ENCODE results near the gene THRB. TPM values are rescaled to one million over a fixed set of nuclear protein-coding genes. Genes with fewer than 3 reads are reported as not detected.

THRB gene
- total and polyA plus RNA-seq, 2 donors (not counting 3 experiments of a cell fraction or from before 2014, with no cell fraction given), result 0.06 TPM; not detected in 1

- TF ChIP-seq POLR2AphosphoS5 (IDR thresholded peaks at IDR 0.05; ENCODE audit: insufficient read depth, low read depth, low read length) (no peak), POLR2A (IDR thresholded peaks at IDR 0.05; ENCODE audit: low read depth, low read length) (no peak), MAX (IDR thresholded peaks at IDR 0.05; ENCODE audit: insufficient read depth, insufficient read length) (no peak), FOS (IDR thresholded peaks at IDR 0.05; ENCODE audit: borderline replicate concordance, insufficient read depth, low read length) (no peak), GATA2 (IDR thresholded peaks at IDR 0.05; ENCODE audit: insufficient read depth, insufficient read length, low read depth, low read length) (no peak), JUN (IDR thresholded peaks at IDR 0.05; ENCODE audit: borderline replicate concordance, insufficient read depth, insufficient read length, low read depth) (no peak), EZH2 (IDR thresholded peaks at IDR 0.05; ENCODE audit: borderline replicate concordance, low read depth, low read length, severe bottlenecking) (no peak), MYC (IDR thresholded peaks at IDR 0.05; ENCODE audit: low read depth, low read length) (no peak)
- TF ChIP-seq, protein P1, sequence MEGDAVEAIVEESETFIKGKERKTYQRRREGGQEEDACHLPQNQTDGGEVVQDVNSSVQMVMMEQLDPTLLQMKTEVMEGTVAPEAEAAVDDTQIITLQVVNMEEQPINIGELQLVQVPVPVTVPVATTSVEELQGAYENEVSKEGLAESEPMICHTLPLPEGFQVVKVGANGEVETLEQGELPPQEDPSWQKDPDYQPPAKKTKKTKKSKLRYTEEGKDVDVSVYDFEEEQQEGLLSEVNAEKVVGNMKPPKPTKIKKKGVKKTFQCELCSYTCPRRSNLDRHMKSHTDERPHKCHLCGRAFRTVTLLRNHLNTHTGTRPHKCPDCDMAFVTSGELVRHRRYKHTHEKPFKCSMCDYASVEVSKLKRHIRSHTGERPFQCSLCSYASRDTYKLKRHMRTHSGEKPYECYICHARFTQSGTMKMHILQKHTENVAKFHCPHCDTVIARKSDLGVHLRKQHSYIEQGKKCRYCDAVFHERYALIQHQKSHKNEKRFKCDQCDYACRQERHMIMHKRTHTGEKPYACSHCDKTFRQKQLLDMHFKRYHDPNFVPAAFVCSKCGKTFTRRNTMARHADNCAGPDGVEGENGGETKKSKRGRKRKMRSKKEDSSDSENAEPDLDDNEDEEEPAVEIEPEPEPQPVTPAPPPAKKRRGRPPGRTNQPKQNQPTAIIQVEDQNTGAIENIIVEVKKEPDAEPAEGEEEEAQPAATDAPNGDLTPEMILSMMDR (IDR thresholded peaks at IDR 0.05; ENCODE audit: extremely low read depth in 1 of 2, insufficient read depth in 1 of 2, low read depth in 1 of 2, low read length in 2 of 2), result no peak
- H3K4me2 ChIP-seq (ENCODE audit: insufficient read depth, low read length), result no peak overlapping the region
- H3K36me3 ChIP-seq (ENCODE audit: control insufficient read depth in 2 of 2, extremely low read depth in 1 of 2, insufficient read depth in 2 of 2, low read length in 2 of 2), result no peaks in the 10 kb centered on the region
- no TSS peak for BruUV-seq (replicated peaks)
- POLR2A ChIA-PET, result no interaction called here
- dilution Hi-C loops (cut with MboI; ENCODE audit: extremely low pct_ligation_motif_present, low sequenced_read_pairs), result no loop called here
- FAIRE-seq (no peak), DNase-seq (ENCODE audit: low read depth, low spot score) (no peak)
- H3K27me3 ChIP-seq (ENCODE audit: control insufficient read depth in 2 of 2, insufficient read depth in 2 of 2, low read length in 2 of 2), result no peaks in the 10 kb centered on the region
- H3K9ac ChIP-seq (replicated peaks; ENCODE audit: extremely low read depth, insufficient read depth, low read length), result no peak overlapping the region
- intact Hi-C loops (cut with micrococcal nuclease), result no loop called here
- no peak overlapping the region for H3K4me3 ChIP-seq (replicated peaks in 1 of 3; ENCODE audit: insufficient read depth in 1 of 3, low read depth in 1 of 3, low read length in 3 of 3)
- H3K9me3 ChIP-seq (replicated peaks; ENCODE audit: control insufficient read depth, insufficient read depth, low read length), result no peaks in the 10 kb centered on the region
- no peaks in the 10 kb centered on the region for H3K4me1 ChIP-seq (ENCODE audit: control insufficient read depth, extremely low read depth, insufficient read depth, low read length)
- no peaks in the 10 kb centered on the region for H3K79me2 ChIP-seq (ENCODE audit: control insufficient read depth, insufficient read depth, low read length)
- H2AFZ ChIP-seq (ENCODE audit: low read depth, low read length), result no peak overlapping the region
- no peak overlapping the region for H3K27ac ChIP-seq (ENCODE audit: insufficient read depth, low read depth, low read length)
- no peaks in the 10 kb centered on the region for H4K20me1 ChIP-seq (replicated peaks; ENCODE audit: control insufficient read depth, extremely low read depth, insufficient read depth, low read length)
- CTCF ChIA-PET, result interaction anchor here (2.1 kb wide), 1 partner anchor 8 kb away, joined by 4 read pairs; no protein-coding TSS in a partner anchor
- no peaks in the 10 kb centered on the region for H3K9me1 ChIP-seq (replicated peaks; ENCODE audit: control insufficient read depth, extremely low read depth, insufficient read depth, low read length)
Measured at GRCh38 chr3:24181256-24181655, 313.4 kb downstream of the THRB start.

All from endothelial cell of umbilical vein (primary cell).